ENCODE results near the gene NCSTN.

The NCSTN gene

DNA sequence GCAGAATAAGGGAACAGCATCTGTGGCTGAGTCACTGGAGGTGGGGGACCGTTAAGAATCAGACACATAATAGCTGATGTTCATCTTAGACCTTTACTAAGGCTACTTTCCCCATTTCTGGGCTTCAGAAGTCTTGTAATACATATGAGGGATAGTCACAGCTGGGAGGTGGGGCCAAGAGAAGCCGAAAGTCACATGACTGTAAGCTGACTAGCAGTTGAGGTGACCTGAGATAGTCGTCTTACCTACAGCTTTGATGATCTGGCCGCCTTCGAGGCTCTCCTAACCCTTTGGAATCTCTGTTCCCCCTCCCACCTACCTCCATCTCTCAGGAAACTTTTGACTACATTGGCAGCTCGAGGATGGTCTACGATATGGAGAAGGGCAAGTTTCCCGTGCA is 9.4 kb downstream of the NCSTN start:
- DNase-seq = no peak

DNA sequence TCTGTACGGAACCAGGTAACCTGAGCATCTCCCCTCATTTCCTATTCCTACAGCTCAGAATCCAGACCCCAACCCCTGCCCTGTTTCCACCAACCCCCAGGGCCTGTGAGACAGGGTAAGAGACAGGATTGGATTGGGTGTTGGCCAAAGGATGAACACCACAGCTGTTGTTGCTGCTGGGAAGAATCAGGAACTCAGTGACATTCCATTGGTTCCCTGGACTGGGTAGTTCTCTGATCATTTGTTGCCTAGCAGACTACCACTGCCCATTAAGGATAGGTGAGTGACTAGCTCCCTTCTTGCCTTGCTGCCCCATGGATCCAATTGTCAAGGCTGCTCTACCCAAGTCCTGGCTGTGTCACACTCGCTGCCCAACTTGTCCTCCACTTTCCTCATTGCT is 10.0 kb downstream of the NCSTN start:
- DNase-seq = no peak

DNA sequence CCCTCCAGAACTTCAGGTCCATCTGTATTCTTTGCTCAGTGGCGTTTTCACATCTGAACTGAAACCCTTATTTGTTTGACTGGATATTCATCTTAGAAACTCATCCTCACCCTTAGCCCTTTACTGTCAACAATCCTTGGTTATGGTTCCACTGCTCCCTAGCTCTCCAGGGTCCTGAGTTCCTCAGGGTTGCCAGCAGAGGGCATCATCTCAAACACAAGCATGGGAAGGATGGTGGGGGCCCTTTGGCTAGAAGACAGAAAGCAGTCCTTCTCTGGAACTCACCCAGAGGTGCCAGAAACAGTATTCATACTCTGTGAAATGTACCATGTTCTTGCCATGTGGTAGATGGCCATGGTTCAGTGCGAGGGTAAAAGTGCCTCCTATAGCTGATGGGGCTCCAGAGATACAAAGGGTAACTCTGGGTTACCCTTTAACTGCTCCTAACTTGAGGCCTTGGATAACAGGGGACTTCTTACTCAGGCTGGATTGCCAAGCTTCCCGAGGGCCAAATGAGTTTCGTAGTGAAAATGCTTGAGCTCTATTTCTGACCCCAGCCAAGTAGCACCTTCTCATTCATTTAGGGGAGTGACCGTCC is 11.3 kb downstream of the NCSTN start:
- peak; percentile 74 for DNase-seq

DNA sequence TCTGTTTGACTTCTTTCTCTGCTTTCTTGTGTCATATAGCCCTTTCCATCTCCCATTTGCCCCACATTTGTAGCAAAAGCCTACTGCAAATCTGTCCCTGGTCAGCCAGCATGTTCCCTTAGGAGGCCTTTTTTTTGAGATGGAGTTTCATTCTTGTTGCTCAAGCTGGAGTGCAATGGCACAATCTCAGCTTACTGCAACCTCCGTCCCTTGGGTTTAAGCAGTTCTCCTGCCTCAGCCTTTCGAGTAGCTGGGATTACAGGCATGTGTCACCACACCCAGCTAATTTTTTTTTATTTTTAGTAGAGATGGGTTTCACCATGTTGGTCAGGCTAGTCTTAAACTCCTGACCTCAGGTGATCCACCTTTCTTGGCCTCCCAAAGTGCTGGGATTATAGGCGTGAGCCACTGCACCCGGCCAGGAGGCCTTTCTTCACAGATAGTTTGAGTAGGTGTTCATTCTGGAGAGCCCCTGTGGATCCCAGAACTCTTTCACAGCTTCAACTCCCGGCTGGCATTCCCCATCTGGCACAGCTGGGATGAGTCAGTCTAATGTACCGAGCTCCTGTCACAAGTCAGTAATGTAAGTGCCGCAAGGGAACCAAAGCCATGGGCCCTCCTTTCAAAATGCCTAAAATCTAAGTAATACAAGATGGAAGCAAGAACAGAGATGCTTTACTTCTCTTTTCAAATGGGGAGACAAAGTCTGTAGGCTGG is 14.3 kb downstream of the NCSTN start:
- no peak for DNase-seq

DNA sequence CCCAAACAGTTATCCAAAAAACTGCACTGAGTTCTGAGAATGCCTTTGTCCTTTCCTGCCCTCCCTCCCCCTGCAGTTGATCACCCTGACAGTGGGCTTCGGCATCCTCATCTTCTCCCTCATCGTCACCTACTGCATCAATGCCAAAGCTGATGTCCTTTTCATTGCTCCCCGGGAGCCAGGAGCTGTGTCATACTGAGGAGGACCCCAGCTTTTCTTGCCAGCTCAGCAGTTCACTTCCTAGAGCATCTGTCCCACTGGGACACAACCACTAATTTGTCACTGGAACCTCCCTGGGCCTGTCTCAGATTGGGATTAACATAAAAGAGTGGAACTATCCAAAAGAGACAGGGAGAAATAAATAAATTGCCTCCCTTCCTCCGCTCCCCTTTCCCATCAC is 14.9 kb downstream of the NCSTN start:
- DNase-seq = no peak

DNA sequence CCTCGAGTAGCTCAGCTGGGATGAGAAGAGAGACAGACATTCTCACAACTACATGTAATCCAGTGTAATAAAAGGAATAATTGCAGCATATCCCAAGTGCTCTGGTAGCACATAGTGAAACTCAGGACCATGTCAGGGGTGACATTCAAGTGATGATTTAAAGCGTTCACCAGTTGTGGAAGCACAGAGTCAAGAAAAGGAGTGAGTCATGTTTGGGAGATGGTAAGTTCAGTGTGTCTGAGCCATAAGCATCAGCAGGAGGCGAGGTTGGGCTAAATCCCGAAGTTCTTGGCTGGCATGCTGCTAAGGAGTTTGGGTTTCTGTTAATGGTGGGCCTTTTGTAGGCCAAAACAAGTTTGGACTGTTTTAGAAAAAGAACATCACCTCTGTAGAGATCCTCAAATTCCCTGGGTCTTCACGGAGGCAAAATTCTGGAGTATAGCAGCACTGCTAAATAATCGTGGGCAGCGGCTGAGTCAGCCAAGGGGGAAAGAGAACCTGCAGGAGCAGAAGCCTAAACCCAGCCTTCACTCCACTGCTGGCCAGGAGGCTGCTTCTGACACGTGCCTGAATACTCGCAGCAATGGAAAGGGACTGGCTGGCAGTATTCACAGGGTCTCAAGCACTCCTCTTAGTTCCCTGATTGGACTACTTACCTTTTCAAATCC is 16.5 kb downstream of the NCSTN start:
- DNase-seq = no peak

DNA sequence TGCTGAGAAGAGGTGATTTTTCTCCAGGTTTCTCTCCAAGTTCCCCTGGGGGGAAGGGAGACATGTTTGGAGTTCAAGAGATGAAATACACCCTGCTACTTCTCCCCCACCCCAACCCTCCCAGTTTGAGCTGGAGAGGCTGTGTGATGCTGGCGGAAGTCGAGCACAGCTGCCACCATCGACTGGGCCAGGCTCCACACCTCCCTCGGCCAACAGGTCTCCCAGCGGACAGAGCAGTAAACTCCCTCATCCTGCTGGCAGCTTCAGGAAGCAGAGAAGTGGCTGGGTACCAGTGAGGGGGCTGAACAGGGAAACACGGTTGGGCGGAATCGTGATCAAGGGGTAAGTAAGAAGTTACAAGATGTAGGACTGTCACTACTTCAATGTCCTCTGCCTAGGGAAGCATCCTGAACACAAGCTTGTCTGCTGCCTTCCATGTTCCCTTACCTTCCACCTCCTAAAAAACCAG is 17.1 kb downstream of the NCSTN start:
- DNase-seq = no peak

DNA sequence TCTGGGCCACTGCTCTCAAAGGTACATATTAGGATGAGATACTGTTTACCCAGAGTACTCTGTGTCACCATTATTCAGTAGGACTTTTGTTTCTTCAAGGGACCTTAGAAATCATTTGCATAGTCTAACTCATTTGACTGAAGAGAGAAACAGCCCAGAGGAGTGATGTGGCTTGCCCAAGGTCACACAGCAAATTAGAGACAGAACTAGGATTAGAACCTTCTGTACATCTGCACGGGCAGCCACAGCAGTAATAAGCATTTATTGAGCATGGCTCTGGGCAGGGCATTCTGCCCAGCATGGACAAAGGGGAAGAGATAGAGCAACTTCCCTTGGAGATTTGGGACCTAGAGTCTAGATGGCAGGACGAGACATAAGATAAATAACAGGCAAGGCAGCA is 18.0 kb downstream of the NCSTN start:
- no peak for DNase-seq

DNA sequence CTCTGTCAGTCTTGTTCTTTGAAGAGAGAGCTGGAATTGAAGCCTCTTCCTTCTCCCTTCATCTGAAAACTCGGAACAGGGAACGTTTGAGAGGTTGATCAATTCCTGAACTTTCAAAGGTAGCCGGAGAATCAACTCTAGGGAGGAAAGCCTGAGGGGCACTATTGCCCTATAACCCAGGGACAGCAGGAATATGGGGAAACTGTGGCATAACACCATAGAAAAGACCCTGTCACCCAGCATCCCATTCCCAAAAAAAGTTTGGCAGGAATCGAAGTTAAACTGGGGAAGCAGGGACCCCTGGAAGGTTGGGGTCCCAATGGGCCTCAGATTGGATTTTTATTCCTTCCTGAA is 18.6 kb downstream of the NCSTN start:
- DNase-seq = no peak

DNA sequence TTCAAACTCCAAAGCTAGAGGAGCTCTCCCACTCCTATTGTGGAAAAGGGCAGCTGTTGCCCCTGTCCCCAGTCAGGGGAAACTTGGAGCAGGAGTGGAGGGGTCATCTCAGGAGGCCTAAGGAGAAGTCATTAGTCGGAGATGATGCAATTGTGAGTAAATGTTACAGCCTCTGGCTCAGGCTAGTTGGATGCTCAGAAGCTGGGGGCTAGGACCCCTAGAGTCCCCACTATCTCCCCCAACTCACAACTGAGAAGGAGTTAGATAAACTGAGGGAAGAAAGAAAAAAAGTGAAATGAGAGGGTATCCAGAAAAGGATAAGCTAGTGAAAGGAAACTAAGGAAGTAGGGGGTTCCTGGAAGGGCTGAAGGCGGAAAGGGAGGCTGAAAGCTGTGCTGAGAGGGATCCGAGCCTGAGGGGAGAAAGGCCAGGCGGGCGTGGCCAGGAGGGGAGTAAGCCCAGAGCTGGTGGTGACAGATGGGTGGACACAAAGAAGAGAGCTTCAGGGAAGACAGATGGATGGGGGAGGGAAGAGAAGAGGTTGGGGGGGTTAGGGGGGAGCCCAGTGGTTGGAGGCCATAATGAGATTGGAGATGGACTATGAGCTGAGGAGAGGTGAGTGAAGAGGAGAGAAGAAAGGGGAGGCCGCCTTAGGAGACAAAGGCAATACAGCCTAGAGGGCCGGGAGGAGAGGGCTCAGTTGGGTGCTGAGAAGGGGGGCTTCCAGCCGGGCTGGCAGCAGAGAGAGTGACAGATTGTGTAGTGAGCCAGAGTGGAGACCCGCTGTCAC is 19.2 kb downstream of the NCSTN start:
- DNase-seq = no peak

DNA sequence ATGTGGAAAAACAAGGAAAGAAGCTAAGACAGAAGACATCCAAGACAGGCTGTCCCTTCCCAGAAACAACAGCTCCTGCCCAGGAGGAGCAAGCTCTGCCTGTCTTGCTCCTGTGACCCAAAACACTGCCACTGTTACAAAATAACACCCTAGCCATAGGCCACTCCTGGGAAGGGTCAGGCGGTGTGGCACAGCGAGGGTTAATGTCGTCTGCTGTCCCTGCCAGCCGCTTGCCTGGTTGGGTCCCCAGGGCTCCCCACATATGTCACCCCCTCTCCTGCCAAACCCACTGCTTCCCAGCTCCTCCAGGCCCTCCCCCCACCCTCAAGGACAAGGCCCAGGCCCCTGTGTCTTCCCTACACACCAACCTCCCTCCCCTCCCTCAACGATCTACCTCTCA is 19.8 kb downstream of the NCSTN start:
- DNase-seq = no peak

DNA sequence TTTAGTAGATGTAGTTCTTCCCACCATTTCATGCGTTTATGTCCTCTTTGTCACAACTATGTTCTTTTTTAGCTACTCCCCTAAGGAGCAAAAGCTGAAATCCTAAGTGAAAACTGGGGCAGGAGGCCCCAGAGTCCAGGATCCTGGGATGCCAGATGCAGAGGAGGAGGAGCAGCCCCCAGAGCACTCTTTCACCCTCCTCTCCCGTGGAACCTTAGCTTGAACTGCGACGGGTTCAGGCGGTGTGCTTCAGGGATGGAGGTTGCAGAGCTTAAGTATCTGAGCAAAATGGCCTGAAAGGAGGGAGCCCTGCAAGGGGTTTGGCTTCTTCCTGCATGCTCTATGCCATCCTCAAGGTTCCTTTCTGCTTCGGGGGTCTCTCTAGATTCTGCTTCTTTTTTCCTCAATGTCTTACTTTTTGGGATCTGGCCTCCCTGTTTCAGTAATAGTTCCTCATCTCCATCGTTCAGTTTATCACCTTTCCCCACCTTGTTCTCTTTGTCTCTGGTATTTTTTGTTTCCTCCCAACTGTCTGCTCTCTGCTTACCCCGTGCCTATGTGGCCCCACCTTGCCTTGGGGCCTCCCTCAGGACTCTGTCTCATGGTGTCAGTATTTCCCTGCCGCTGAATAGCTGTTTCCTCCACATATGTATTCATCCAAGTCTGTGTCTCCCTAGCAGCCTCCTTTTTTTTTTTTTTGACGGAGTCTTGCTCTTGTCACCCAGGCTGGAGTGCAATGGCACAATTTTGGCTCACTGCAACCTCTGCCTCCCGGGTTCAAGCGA is 21.0 kb downstream of the NCSTN start:
- no peak for DNase-seq

DNA sequence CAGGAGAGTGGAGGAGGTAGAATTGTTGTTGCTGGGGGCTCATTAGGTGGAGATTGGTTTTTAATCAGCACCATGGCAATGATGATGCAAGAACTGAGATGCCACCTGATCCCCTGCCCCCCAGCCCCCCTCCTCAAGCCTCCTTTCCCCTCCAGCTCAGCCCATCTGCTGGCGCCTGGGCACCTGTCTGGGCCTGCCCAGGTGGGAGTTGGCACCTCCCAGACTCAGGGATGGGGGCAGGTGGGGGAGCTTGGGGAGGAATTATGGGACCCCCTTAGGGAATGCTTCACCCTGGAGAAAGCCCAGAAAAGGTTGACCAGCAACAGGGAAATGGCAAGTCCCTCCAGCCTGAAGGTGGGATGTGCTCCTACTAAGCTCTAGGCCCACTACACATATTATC is 22.1 kb downstream of the NCSTN start:
- DNase-seq = no peak

DNA sequence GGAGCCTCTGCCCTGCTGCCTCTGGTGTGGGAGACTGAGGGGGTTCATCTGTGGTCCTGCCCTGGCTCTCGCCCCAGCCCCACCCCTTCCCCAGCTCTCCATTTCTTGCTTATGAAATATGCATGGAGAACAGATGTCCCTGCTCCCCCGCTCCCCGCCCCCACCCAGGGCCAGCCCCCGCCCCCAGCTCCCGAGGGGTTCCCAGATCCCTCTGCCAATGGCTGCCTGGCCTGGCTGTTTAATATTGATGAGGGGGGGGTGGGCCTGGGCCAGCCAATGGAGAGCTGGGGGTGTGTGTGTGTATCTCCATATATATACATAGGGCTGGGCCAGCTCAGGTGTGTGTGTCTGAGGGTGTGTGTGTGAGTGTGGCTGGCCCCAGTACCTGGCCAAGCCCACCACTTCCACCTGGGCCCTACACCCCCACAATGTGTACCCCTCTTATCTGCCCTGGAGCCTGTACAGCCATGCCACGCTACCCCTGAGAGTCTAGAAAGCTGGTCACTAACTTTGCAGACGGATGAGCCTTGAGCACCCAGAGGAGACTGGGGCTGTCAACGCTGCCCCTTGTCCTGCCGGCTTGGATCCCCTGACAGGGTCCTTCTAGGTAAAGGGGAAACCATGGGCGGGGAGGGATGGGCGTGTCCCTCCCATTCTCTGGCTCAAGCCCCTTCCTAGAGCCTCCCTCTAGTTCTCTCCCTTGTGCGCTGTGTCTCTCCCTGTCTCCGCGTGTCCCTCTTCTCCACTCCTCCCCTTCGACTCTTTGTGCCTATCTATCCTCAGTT is 23.7 kb downstream of the NCSTN start, which contains the start of gene NHLH1:
Gene NHLH1 (plus strand): TSS at position 341 of the 785 bp plus-strand sequence. CDS start 3,661 bp downstream, outside the sequence.
- no peak for DNase-seq

DNA sequence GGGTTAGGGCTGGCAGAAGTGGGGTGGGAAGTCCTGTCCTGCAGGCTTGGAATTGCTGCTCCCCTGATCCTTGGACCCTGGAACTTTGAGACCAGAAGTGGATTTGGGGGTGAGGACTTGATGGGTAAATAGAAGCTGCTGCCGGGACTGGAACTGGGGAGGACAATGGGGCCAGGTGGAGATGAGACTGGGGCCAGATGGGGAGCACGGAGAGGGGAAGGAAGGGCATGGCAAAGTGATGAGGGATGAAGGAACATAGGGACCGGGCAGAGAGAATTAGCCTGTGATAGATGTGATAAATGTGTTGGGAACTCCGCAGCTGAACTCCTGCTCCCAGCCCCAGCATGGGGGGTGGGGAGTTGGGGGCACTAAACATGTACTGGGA is 24.3 kb downstream of the NCSTN start:
- DNase-seq = no peak

DNA sequence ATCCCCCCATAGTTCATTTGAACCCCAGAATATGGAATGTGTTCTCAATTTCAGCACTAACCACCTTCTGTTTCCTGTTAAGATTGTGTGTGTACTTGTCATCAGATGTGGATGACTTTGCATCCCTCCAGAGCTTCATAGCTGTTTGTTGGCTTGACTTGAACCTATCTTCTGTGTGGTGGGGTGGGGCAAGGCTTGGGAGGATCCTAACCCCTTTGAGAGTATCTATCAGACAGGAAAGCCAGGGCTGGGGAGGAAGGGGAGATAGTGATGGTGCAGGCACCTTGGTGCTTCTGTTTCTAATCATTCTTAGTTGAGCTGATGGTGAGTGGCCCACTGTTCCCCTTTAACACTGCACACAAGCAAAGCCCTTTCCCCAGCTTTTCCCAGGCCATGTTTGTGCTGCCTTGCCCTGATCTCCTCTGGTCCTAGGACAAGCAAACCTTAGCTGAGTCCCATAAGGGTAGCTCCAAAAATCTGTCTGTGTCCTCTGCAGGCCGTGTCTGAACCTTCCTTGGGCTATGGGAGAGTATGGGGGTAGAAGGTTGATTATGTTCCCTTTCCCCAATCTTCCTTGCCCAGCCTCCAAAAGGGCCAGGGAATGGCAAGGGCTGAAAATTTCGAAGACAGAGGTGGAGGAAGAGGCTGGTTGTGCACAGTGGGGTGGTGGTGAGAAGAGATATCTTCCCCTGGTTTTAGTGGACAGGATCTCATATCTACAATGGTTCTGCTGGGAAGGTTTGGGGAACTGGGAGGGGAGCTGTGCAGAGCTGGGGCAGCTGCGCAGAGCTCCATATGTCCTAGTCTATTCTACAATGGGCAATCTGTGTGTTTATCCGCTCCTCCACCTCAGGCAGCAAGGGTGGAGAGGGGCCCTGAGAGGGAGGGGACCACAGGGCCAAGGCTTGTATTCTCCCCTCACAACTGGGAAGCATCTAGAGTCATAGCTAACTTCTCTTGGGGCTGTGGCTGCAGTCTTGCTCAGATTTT is 25.0 kb downstream of the NCSTN start:
- DNase-seq = peak; percentile 88

DNA sequence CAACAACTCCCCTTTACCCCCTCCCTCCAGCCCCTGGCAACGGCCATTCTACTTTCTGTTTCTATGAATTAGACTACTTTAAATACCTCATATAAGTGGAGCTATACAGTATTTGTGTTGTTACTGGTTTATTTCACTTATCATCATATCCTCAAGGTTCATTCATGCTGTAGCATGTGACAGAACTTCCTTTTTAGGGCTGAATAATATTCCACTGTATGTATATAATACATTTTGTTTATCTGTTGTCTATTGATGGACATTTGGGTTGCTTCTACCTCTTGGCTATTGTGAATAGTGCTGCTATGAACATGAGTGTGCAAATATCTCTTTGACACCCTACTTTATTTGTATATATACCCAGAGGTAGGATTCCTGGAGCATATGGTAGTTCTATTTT is 25.9 kb downstream of the NCSTN start:
- no peak for DNase-seq

DNA sequence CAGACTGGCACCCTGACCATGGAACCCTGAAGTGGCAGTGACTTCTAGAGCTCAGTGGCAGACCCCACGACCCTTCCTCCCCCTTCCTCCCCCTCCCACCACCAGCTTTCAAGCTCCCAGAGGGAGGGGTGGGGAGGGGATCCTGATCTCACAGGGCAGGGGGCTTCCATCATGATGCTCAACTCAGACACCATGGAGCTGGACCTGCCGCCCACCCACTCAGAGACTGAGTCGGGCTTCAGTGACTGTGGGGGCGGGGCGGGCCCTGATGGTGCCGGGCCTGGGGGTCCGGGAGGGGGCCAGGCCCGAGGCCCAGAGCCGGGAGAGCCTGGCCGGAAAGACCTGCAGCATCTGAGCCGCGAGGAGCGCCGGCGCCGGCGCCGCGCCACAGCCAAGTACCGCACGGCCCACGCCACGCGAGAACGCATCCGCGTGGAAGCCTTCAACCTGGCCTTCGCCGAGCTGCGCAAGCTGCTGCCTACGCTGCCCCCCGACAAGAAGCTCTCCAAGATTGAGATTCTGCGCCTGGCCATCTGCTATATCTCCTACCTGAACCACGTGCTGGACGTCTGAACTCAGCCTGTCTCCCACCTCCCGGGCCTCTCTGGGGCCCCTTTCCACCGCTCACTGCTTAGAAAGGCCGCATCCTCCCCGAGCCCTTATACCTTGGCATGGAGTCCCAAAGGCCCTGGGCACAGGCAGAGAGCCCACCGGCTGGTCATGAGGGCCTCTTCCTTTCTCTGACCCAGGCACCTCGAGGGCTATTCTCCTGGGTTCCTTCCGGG is 27.6 kb downstream of the NCSTN start:
- no peak for DNase-seq

DNA sequence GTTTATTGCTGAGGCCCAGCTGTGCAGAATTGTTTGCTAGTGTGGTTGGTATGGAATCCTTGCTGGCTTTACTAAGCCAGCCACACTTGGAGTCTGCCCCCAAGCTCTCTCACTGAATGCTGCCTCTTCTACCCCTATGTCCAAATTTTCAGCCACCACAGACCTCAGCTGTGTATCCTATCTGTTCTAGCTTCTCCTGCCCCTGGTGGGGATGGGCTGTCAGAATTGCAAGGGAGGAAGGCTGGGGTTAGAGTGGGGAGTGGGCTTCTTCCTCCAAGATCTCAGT is 28.1 kb downstream of the NCSTN start:
- no peak for DNase-seq

DNA sequence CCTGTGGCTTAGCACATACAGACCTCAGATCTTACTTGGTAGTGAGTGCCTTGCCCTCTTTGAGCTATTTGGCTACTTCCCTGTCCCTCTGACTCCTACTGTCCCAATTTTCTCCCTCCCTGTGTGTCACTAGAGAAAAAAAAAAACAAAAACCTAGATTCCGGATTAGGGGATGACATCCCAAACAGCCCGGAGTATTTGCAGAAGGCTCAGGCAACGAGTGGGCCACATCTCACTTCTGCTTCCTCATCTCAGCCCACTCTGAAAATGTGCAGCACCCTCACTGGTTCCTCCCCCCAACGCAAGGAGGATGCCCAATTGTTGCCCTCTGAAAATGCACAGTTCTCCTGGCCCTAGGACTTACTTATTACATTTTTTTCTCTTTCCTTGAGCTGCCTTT is 28.6 kb downstream of the NCSTN start:
- DNase-seq = no peak

Data from hematopoietic multipotent progenitor cell treated with erythropoietin and hydrocortisone succinate and interleukin-3 and kit ligand, for 4 days (in vitro differentiated cells).